ENCODE measurements around the gene DYNC2H1.

DNA sequence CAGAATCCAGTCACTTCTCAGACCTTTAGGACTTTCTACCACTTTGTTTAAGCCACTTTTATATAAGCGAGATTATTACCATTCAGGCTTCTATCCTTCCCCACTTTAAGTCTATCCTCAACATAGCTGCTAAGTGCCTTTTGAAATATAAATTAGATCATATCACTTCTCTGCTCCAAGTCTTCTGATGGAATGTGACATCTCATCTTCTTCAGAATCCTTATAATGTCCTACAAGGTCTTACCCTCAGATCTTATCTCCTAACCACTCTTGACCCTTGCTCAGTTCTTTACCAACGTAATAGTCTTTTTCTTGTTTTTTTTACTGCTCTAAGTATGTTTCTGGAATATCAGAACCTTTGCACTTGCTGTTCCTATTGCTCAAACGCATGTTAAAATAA is 188.7 kb downstream of the DYNC2H1 start:
- no peak for TF ChIP-seq CTCF (conservative IDR thresholded peaks at IDR 0.05 in 1 of 2, IDR thresholded peaks at IDR 0.05 in 1 of 2; ENCODE audit: low read depth in 1 of 2, low read length in 2 of 2)
- no peak for TF ChIP-seq EZH2 (IDR thresholded peaks at IDR 0.05; ENCODE audit: low read length, missing control alignments)

Measured in fibroblast of lung (primary cell).